Keratinocyte (primary cell): ENCODE measurements around the gene CYSTM1. TPM values are rescaled to one million over a fixed set of nuclear protein-coding genes. Genes with fewer than 3 reads are reported as not detected.

Experiments used
- DNase-seq: peaks from one replicate; pipeline ENCODE4 v3.0.0-alpha.2; 2011; ENCODE audit warnings: low read depth, missing footprints, low spot score
- FAIRE-seq: peaks from 2 replicates; lab custom pipeline; 2011; peaks lifted over from hg19 to GRCh38; lab: Jason Lieb, UNC
- H2AFZ ChIP-seq: 2 replicates; pipeline ENCODE4 v1.6.0; 2012; ENCODE audit warnings: low read length, control low read depth, inconsistent platforms; ENCODE audit not compliant: control insufficient read depth
- H3K27ac ChIP-seq: 2 replicates; pipeline ENCODE4 v1.5.1; 2011; ENCODE audit warnings: low read length; ENCODE audit not compliant: control insufficient read depth, insufficient read depth
- H3K27me3 ChIP-seq: 3 replicates; pipeline ENCODE4 v1.6.0; 2011; ENCODE audit warnings: low read length; ENCODE audit not compliant: control insufficient read depth, insufficient read depth; ENCODE audit errors: extremely low read depth
- H3K36me3 ChIP-seq, 2 experiments: 2 replicates in 1 of 2; 3 replicates in 1 of 2; pipeline ENCODE4 v1.5.1; 2011; ENCODE audit warnings: low read length in 2 of 2, mild to moderate bottlenecking in 1 of 2; ENCODE audit not compliant: control insufficient read depth in 2 of 2, insufficient read depth in 2 of 2; ENCODE audit errors: extremely low read depth in 1 of 2
- H3K4me1 ChIP-seq: 3 replicates; pipeline ENCODE4 v1.5.1; 2011; ENCODE audit warnings: low read length; ENCODE audit not compliant: control insufficient read depth, insufficient read depth; ENCODE audit errors: extremely low read depth
- H3K4me2 ChIP-seq: 3 replicates; pipeline ENCODE4 v1.6.0; 2011; ENCODE audit warnings: low read depth, low read length; ENCODE audit not compliant: control insufficient read depth, insufficient read depth; ENCODE audit errors: extremely low read depth
- H3K4me3 ChIP-seq, 3 experiments: fragments of 200-600 bp in 1 of 3; sonication (generic) in 1 of 3; 2 replicates in 2 of 3; 3 replicates in 1 of 3; pipeline ENCODE4 v1.5.1; 2011 to 2016; ENCODE audit warnings: low read length in 3 of 3, mild to moderate bottlenecking in 3 of 3, control low read depth in 2 of 3, inconsistent platforms in 1 of 3, low read depth in 1 of 3, mixed read lengths in 1 of 3, mixed run types in 1 of 3, moderate library complexity in 1 of 3; ENCODE audit not compliant: control insufficient read depth in 2 of 3, insufficient read depth in 2 of 3; ENCODE audit errors: extremely low read depth in 1 of 3
- H3K79me2 ChIP-seq: 2 replicates; pipeline ENCODE4 v1.6.0; 2012; ENCODE audit warnings: low read length; ENCODE audit not compliant: control insufficient read depth, insufficient read depth
- H3K9ac ChIP-seq: 3 replicates; pipeline ENCODE4 v1.6.0; 2011; ENCODE audit warnings: low read length; ENCODE audit not compliant: control insufficient read depth, insufficient read depth; ENCODE audit errors: extremely low read depth
- H3K9me1 ChIP-seq: 3 replicates; pipeline ENCODE4 v1.6.0; 2011; ENCODE audit warnings: low read length; ENCODE audit not compliant: control insufficient read depth, insufficient read depth; ENCODE audit errors: extremely low read depth
- H3K9me3 ChIP-seq: 2 replicates; pipeline ENCODE4 v1.5.1; 2012; ENCODE audit warnings: low read depth, low read length; ENCODE audit not compliant: control insufficient read depth
- H4K20me1 ChIP-seq: 3 replicates; pipeline ENCODE4 v1.6.0; 2011; ENCODE audit warnings: low read length; ENCODE audit not compliant: control insufficient read depth, insufficient read depth; ENCODE audit errors: extremely low read depth
- EZH2 ChIP-seq: IDR thresholded peaks from one replicate; pipeline ENCODE4 v1.6.1; 2012; ENCODE audit warnings: inconsistent platforms, mild to moderate bottlenecking, low read length, moderate library complexity
- dilution Hi-C: fragments of 300-500 bp; cut with MboI; formaldehyde crosslinking; loops from one replicate; pipeline ENCODE4 v1.7.0; 2020; ENCODE audit warnings: low sequenced_read_pairs; ENCODE audit not compliant: extremely low pct_ligation_motif_present
- polyA plus RNA-seq, 5 experiments: library from polyadenylated mRNA; depleted of rRNA in 3 of 5; stranded (reverse) in 3 of 5; stranded (forward) in 1 of 5; unstranded in 1 of 5; fragments of >200 nt; gene quantifications; 1 replicate in 1 of 5; 2 replicates in 3 of 5; 3 replicates in 1 of 5; pipeline versions ENCODE4 v1.2.1 to v1.2.3, GENCODE V29; 2011 to 2012; ENCODE audit warnings: missing spikeins in 2 of 5, low read depth in 1 of 5, low replicate concordance in 1 of 5
- TF ChIP-seq, protein P1 (sequence below), 3 experiments: IDR thresholded peaks in 1 of 3; conservative IDR thresholded peaks in 1 of 3; optimal IDR thresholded peaks in 1 of 3; 2 replicates in 2 of 3; 3 replicates in 1 of 3; pipeline versions ENCODE3 to v1.5.1; 2011; ENCODE audit warnings: low read length in 3 of 3, mild to moderate bottlenecking in 3 of 3, moderate library complexity in 2 of 3, control low read depth in 1 of 3, inconsistent platforms in 1 of 3; ENCODE audit not compliant: insufficient read depth in 2 of 3; ENCODE audit errors: extremely low read depth in 1 of 3

Gene CYSTM1
- polyA plus RNA-seq, 1 donor (not counting 4 experiments of a cell fraction or from before 2014, with no cell fraction given): 34.3 TPM

- H2AFZ ChIP-seq: no peak overlapping the region
- DNase-seq: no peak
- H3K9me3 ChIP-seq: no peaks in the 10 kb centered on the region
- H3K27me3 ChIP-seq: no peaks in the 10 kb centered on the region
- FAIRE-seq: no peak
- H3K9me1 ChIP-seq: no peaks in the 10 kb centered on the region
- no peak overlapping the region for H3K9ac ChIP-seq
- no peak overlapping the region for H3K4me3 ChIP-seq
- peaks cover 38% of the 10 kb centered on the region for H3K4me1 ChIP-seq
- peaks cover 59% of the 10 kb centered on the region for H3K79me2 ChIP-seq
- peaks cover 0 to 14% of the 10 kb centered on the region in 2 experiments for H3K36me3 ChIP-seq
- H3K4me2 ChIP-seq: peak overlapping the region; percentile 67
- peak overlapping the region; percentile 72 for H3K27ac ChIP-seq
- TF ChIP-seq EZH2: no peak
- TF ChIP-seq, protein P1, sequence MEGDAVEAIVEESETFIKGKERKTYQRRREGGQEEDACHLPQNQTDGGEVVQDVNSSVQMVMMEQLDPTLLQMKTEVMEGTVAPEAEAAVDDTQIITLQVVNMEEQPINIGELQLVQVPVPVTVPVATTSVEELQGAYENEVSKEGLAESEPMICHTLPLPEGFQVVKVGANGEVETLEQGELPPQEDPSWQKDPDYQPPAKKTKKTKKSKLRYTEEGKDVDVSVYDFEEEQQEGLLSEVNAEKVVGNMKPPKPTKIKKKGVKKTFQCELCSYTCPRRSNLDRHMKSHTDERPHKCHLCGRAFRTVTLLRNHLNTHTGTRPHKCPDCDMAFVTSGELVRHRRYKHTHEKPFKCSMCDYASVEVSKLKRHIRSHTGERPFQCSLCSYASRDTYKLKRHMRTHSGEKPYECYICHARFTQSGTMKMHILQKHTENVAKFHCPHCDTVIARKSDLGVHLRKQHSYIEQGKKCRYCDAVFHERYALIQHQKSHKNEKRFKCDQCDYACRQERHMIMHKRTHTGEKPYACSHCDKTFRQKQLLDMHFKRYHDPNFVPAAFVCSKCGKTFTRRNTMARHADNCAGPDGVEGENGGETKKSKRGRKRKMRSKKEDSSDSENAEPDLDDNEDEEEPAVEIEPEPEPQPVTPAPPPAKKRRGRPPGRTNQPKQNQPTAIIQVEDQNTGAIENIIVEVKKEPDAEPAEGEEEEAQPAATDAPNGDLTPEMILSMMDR (optimal IDR thresholded peaks at IDR 0.05 in 1 of 3, IDR thresholded peaks at IDR 0.05 in 1 of 3, conservative IDR thresholded peaks at IDR 0.05 in 1 of 3; ENCODE audit: extremely low read depth in 1 of 3, insufficient read depth in 2 of 3, low read length in 3 of 3): no peak
- no peaks in the 10 kb centered on the region for H4K20me1 ChIP-seq
- dilution Hi-C loops: no loop called here
Measured at GRCh38 chr5:140252470-140253126, 77.6 kb downstream of the CYSTM1 start.

- H2AFZ ChIP-seq: no peak overlapping the region
- DNase-seq: no peak
- FAIRE-seq: no peak
- no peaks in the 10 kb centered on the region for H3K9me1 ChIP-seq
- peak overlapping the region; percentile 15 for H3K27ac ChIP-seq
- no peak overlapping the region for H3K4me3 ChIP-seq
- dilution Hi-C loops: no loop called here
- peak overlapping the region; percentile 22 for H3K4me2 ChIP-seq
- no peak overlapping the region for H3K9ac ChIP-seq
- peaks cover 0 to 24% of the 10 kb centered on the region in 2 experiments for H3K36me3 ChIP-seq
- no peak for TF ChIP-seq EZH2
- TF ChIP-seq, protein P1 (optimal IDR thresholded peaks at IDR 0.05 in 1 of 3, IDR thresholded peaks at IDR 0.05 in 1 of 3, conservative IDR thresholded peaks at IDR 0.05 in 1 of 3; ENCODE audit: extremely low read depth in 1 of 3, insufficient read depth in 2 of 3, low read length in 3 of 3): no peak
- no peaks in the 10 kb centered on the region for H4K20me1 ChIP-seq
- H3K9me3 ChIP-seq: no peaks in the 10 kb centered on the region
- H3K27me3 ChIP-seq: no peaks in the 10 kb centered on the region
- peaks cover 52% of the 10 kb centered on the region for H3K4me1 ChIP-seq
- H3K79me2 ChIP-seq: peaks cover 62% of the 10 kb centered on the region
Measured at GRCh38 chr5:140253985-140254384, 79.0 kb downstream of the CYSTM1 start.
